ENCODE measurements around the gene PER3.
A peak's percentile ranks its signal among the peaks of the same experiment; 100 is the strongest.

PER3 gene

DNA sequence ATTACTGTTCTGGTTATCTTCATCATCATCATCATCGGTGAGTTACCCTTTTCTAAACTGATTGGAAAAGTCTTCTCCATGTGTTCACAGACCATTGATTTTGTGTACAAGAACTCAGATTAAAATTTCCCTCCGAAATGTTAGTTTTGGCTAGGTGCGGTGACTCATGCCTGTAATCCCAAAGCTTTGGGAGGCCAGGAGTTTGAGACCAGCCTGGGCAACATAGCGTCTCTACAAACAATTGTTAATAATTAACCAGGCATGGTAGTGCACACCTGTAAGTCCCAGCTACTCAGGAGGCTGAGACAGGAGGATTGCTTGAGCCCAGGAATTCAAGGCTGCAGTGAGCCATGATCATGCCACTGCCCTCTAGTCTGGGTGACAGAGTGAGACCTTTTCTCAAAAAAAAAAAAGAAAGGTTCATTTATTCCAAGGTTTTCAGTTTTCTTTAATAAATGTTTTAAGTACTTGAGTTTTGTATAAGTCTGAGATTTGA lies 5.9 kb upstream of the PER3 start:
- Histone ChIP-seq H3K27me3 (ENCODE audit: insufficient read depth, insufficient read length) (no peaks in the 10 kb centered on the region), H3K4me3 (ENCODE audit: insufficient read length, low read depth) (no peak overlapping the region), H3K9me3 (ENCODE audit: insufficient read depth, low read length) (no peaks in the 10 kb centered on the region), H3K9ac (ENCODE audit: insufficient read length, low read depth) (no peak overlapping the region), H3K4me1 (ENCODE audit: insufficient read depth, insufficient read length) (no peaks in the 10 kb centered on the region), H3K36me3 (ENCODE audit: insufficient read depth, insufficient read length, low read length) (peaks cover 59% of the 10 kb centered on the region)
- no peak for DNase-seq (ENCODE audit: low read depth, low spot score)
- TF ChIP-seq ZNF274 (IDR thresholded peaks at IDR 0.05; ENCODE audit: low read depth, low read length) (no peak), SUZ12 (IDR thresholded peaks at IDR 0.05; ENCODE audit: extremely low read depth, insufficient read depth, insufficient read length) (no peak), YY1 (IDR thresholded peaks at IDR 0.05; ENCODE audit: insufficient read depth, insufficient read length) (no peak)

DNA sequence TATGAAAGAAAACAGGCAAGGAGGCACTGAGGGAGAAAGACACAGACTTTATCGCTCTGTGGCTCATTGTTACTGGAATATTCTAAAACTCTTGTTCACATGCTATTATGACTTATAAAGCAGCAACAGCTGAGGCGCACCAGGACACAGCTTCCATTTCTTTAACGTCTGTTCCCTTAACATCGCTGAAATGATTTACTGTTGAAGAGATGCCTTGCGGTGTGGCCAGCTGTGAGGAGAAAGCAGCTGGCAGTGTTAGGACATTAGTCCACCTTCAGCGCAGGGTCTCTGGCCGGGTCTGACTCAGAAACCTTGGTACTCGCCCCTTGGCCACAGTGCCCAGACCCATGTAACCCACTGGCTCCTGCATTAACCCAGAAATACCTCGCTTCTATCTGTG lies 3.1 kb upstream of the PER3 start:
- H3K36me3 ChIP-seq (ENCODE audit: insufficient read depth, insufficient read length, low read length): peaks cover 41% of the 10 kb centered on the region
- peaks cover 5% of the 10 kb centered on the region for H3K27me3 ChIP-seq (ENCODE audit: insufficient read depth, insufficient read length)
- no peak overlapping the region for H3K9ac ChIP-seq (ENCODE audit: insufficient read length, low read depth)
- no peak for DNase-seq (ENCODE audit: low read depth, low spot score)
- H3K9me3 ChIP-seq (ENCODE audit: insufficient read depth, low read length): no peaks in the 10 kb centered on the region; the same call in 1 of the 2 replicates
- H3K4me3 ChIP-seq (ENCODE audit: insufficient read length, low read depth): no peak overlapping the region
- TF ChIP-seq ZNF274 (IDR thresholded peaks at IDR 0.05; ENCODE audit: low read depth, low read length) (no peak), SUZ12 (IDR thresholded peaks at IDR 0.05; ENCODE audit: extremely low read depth, insufficient read depth, insufficient read length) (no peak), YY1 (IDR thresholded peaks at IDR 0.05; ENCODE audit: insufficient read depth, insufficient read length) (no peak)
- no peaks in the 10 kb centered on the region for H3K4me1 ChIP-seq (ENCODE audit: insufficient read depth, insufficient read length)

DNA sequence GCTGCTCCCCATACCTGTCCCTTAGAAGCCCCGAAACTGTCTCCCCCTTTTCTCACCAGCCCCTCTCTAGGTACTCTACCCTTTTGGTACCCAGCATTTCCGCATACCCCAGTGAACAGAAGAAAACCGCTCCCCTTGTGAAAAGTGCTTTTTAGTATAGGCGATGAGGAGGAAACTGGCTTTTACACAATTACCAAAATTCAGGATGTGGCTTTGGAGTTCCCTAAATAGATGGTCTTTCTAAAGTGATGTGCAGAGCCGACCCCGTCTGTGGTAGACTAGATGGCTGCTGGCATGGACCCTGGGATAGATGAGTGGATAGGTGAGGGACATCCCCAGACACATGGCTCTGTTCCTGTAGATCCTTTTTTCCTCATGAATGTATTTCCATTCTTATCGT lies 2.6 kb upstream of the PER3 start:
- Histone ChIP-seq H3K9ac (ENCODE audit: insufficient read length, low read depth) (no peak overlapping the region), H3K9me3 (ENCODE audit: insufficient read depth, low read length) (no peaks in the 10 kb centered on the region; the same call in 1 of the 2 replicates), H3K4me3 (ENCODE audit: insufficient read length, low read depth) (no peak overlapping the region), H3K4me1 (ENCODE audit: insufficient read depth, insufficient read length) (no peaks in the 10 kb centered on the region), H3K27me3 (ENCODE audit: insufficient read depth, insufficient read length) (peaks cover 5% of the 10 kb centered on the region), H3K36me3 (ENCODE audit: insufficient read depth, insufficient read length, low read length) (peaks cover 41% of the 10 kb centered on the region)
- no peak for DNase-seq (ENCODE audit: low read depth, low spot score)
- TF ChIP-seq YY1 (IDR thresholded peaks at IDR 0.05; ENCODE audit: insufficient read depth, insufficient read length) (no peak), ZNF274 (IDR thresholded peaks at IDR 0.05; ENCODE audit: low read depth, low read length) (no peak), SUZ12 (IDR thresholded peaks at IDR 0.05; ENCODE audit: extremely low read depth, insufficient read depth, insufficient read length) (no peak)

DNA sequence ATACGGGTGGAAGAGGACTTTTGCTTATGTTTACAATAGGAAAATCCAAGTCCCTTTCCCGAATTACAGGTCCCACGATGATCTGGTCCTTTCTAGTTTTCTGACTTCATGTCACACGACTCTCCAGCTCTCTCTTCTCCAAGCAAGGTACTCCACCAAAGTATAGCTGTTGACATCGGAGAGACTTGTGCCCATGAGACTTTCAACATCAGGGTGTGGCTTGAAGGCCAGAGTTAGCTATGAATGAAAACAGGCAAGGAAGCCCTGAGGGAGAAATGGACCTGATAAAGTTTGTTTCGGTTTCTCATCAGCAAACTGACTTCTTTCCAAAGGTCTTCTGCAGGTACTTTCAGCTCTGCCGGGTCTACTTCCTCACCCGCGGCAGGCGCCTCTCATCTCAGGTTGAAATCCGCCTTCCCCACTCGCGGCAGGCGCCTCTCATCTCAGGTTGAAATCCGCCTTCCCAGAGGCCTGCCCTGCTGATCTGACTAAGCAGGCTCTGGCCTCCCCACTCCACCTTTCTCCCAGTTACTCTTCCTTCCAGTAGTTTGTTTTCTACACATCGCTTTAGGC lies 2.1 kb upstream of the PER3 start:
- Histone ChIP-seq H3K4me3 (ENCODE audit: insufficient read length, low read depth) (no peak overlapping the region), H3K4me1 (ENCODE audit: insufficient read depth, insufficient read length) (no peaks in the 10 kb centered on the region), H3K27me3 (ENCODE audit: insufficient read depth, insufficient read length) (peaks cover 5% of the 10 kb centered on the region), H3K9ac (ENCODE audit: insufficient read length, low read depth) (no peak overlapping the region), H3K36me3 (ENCODE audit: insufficient read depth, insufficient read length, low read length) (peaks cover 41% of the 10 kb centered on the region), H3K9me3 (ENCODE audit: insufficient read depth, low read length) (no peaks in the 10 kb centered on the region; the same call in 1 of the 2 replicates)
- DNase-seq (ENCODE audit: low read depth, low spot score): no peak
- TF ChIP-seq SUZ12 (IDR thresholded peaks at IDR 0.05; ENCODE audit: extremely low read depth, insufficient read depth, insufficient read length) (no peak), YY1 (IDR thresholded peaks at IDR 0.05; ENCODE audit: insufficient read depth, insufficient read length) (no peak), ZNF274 (IDR thresholded peaks at IDR 0.05; ENCODE audit: low read depth, low read length) (no peak)

DNA sequence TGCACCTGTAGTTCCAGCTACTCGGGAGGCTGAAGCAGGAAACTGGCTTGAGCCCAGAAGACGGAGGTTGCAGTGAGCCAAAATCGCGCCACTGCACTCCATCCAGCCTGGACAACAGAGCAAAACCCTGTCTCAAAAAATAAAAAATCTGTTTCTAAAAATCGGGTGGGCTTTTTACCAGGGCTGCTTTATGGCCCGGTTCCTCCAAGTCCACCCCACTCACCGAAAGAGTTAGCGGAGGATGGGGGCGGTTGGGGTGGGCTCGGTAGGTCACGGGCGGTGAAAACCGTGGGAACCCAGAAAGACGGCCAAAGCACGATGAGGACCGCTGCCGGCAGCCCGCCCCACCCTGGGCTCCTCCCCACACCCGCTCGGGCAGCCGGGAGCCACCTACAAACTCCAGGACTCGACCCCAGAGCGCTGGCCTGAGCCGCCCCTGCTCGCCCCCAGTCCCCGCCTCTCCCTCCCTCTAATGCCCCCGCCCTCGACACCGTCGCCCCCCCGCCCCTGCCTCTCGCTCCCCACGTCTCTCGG lies 846 bp upstream of the PER3 start:
- no peak for DNase-seq (ENCODE audit: low read depth, low spot score)
- Histone ChIP-seq H3K4me3 (ENCODE audit: insufficient read length, low read depth) (peak overlapping the region; percentile 21), H3K27me3 (ENCODE audit: insufficient read depth, insufficient read length) (peaks cover 5% of the 10 kb centered on the region), H3K4me1 (ENCODE audit: insufficient read depth, insufficient read length) (no peaks in the 10 kb centered on the region), H3K9me3 (ENCODE audit: insufficient read depth, low read length) (no peaks in the 10 kb centered on the region; the same call in 1 of the 2 replicates), H3K36me3 (ENCODE audit: insufficient read depth, insufficient read length, low read length) (peaks cover 30% of the 10 kb centered on the region), H3K9ac (ENCODE audit: insufficient read length, low read depth) (peak overlapping the region; percentile 37)
- TF ChIP-seq ZNF274 (IDR thresholded peaks at IDR 0.05; ENCODE audit: low read depth, low read length) (no peak), SUZ12 (IDR thresholded peaks at IDR 0.05; ENCODE audit: extremely low read depth, insufficient read depth, insufficient read length) (no peak), YY1 (IDR thresholded peaks at IDR 0.05; ENCODE audit: insufficient read depth, insufficient read length) (no peak)

DNA sequence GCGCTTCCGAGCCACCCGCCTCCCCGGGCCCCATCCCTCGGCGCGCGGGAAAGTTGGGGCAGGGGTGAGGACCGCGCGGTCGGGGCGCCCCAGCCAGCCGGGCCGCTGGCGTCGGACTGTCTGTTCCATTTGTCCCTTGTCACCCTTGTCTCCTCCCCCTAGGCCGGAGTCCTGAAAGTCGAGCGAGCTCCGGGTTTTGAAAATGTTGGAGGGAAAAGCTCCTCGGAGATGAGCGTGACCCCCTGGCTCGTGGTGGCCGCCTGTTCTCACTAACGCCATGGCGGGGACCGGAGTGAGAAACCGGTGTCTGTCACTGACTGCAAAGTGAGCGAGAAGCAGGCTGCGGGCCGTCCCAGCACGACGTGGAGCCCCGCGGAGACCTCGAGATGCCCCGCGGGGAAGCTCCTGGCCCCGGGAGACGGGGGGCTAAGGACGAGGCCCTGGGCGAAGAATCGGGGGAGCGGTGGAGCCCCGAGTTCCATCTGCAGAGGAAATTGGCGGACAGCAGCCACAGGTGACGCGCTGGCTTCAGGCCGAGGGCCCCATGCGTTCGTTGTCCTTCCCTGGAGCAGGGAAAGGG lies 491 bp downstream of the PER3 start:
- H3K27me3 ChIP-seq (ENCODE audit: insufficient read depth, insufficient read length): peaks cover 5% of the 10 kb centered on the region
- DNase-seq (ENCODE audit: low read depth, low spot score): no peak
- H3K9me3 ChIP-seq (ENCODE audit: insufficient read depth, low read length): peaks cover 6% of the 10 kb centered on the region
- no peaks in the 10 kb centered on the region for H3K4me1 ChIP-seq (ENCODE audit: insufficient read depth, insufficient read length)
- TF ChIP-seq SUZ12 (IDR thresholded peaks at IDR 0.05; ENCODE audit: extremely low read depth, insufficient read depth, insufficient read length) (no peak), ZNF274 (IDR thresholded peaks at IDR 0.05; ENCODE audit: low read depth, low read length) (no peak), YY1 (IDR thresholded peaks at IDR 0.05; ENCODE audit: insufficient read depth, insufficient read length) (no peak)
- no peak overlapping the region for H3K9ac ChIP-seq (ENCODE audit: insufficient read length, low read depth)
- peaks cover 25% of the 10 kb centered on the region for H3K36me3 ChIP-seq (ENCODE audit: insufficient read depth, insufficient read length, low read length)
- H3K4me3 ChIP-seq (ENCODE audit: insufficient read length, low read depth): peak overlapping the region; percentile 22

DNA sequence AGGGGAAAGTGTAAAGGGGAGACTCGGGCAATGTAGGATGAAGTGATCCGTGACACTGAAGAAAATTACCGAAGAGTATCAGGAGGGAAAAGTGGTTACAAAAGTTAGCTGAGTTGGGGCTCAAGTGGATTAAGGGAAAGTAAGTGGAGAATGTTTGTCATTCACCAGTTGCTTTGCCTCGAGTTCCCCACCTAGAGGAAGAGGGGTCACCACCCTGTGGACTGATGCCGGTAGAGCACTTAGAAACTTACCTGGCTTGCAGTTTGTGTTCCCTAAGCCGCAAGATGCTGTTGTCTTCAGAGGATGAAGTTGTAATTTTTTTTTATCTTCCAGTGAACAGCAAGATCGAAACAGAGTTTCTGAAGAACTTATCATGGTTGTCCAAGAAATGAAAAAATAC lies 1.0 kb downstream of the PER3 start:
- no peak for DNase-seq (ENCODE audit: low read depth, low spot score)
- Histone ChIP-seq H3K36me3 (ENCODE audit: insufficient read depth, insufficient read length, low read length) (peaks cover 19% of the 10 kb centered on the region), H3K9ac (ENCODE audit: insufficient read length, low read depth) (no peak overlapping the region), H3K4me1 (ENCODE audit: insufficient read depth, insufficient read length) (no peaks in the 10 kb centered on the region), H3K27me3 (ENCODE audit: insufficient read depth, insufficient read length) (peaks cover 5% of the 10 kb centered on the region), H3K4me3 (ENCODE audit: insufficient read length, low read depth) (no peak overlapping the region), H3K9me3 (ENCODE audit: insufficient read depth, low read length) (peaks cover 12% of the 10 kb centered on the region)
- no peak for TF ChIP-seq ZNF274 (IDR thresholded peaks at IDR 0.05; ENCODE audit: low read depth, low read length)
- TF ChIP-seq YY1 (IDR thresholded peaks at IDR 0.05; ENCODE audit: insufficient read depth, insufficient read length): no peak
